Daoy (cell line): ENCODE results near the gene NGLY1. TPM values are rescaled to one million over a fixed set of nuclear protein-coding genes. Genes with fewer than 3 reads are reported as not detected.

Source experiments
- DNase-seq: peaks from one replicate; pipeline ENCODE4 v3.0.0-alpha.2; 2015; ENCODE audit warnings: low read depth
- total RNA-seq: library from RNA; depleted of rRNA; stranded (reverse); fragments of >200 nt; shearing (Covaris generic); gene quantifications from 2 replicates; pipeline ENCODE4 v1.2.3, GENCODE V29; 2014

Gene NGLY1
- total RNA-seq, 1 experiment from 2014 or later, result 27.6 TPM

GRCh38 chr3:25708036-25708435, 75.2 kb downstream of the NGLY1 start:
- no peak for DNase-seq

GRCh38 chr3:25707268-25707926, 75.8 kb downstream of the NGLY1 start:
- DNase-seq, result no peak

GRCh38 chr3:25706213-25706612, 77.0 kb downstream of the NGLY1 start:
- DNase-seq, result no peak

GRCh38 chr3:25697553-25697952, 85.7 kb downstream of the NGLY1 start:
- DNase-seq, result no peak

GRCh38 chr3:25695731-25696420, 87.4 kb downstream of the NGLY1 start:
- no peak for DNase-seq

GRCh38 chr3:25693238-25693637, 90.0 kb downstream of the NGLY1 start:
- DNase-seq, result no peak

GRCh38 chr3:25692341-25692740, 90.9 kb downstream of the NGLY1 start:
- DNase-seq, result no peak

GRCh38 chr3:25690768-25691533, 92.3 kb downstream of the NGLY1 start:
- no peak for DNase-seq

- no peak for DNase-seq
Observed at GRCh38 chr3:25689226-25689625, 94.0 kb downstream of the NGLY1 start.

GRCh38 chr3:25687742-25688141, 95.5 kb downstream of the NGLY1 start:
- DNase-seq, result no peak

GRCh38 chr3:25686766-25687165, 96.5 kb downstream of the NGLY1 start:
- DNase-seq, result no peak

GRCh38 chr3:25683882-25684281, 99.4 kb downstream of the NGLY1 start:
- DNase-seq, result no peak

- DNase-seq, result no peak
Observed at GRCh38 chr3:25683410-25683809, 99.8 kb downstream of the NGLY1 start.

- no peak for DNase-seq
Observed at GRCh38 chr3:25679642-25680302, 103.5 kb downstream of the NGLY1 start.

GRCh38 chr3:25679166-25679565, 104.1 kb downstream of the NGLY1 start:
- no peak for DNase-seq

- DNase-seq, result no peak
Observed at GRCh38 chr3:25678581-25678980, 104.7 kb downstream of the NGLY1 start.

- no peak for DNase-seq
Observed at GRCh38 chr3:25677121-25677520, 106.1 kb downstream of the NGLY1 start.

GRCh38 chr3:25674670-25675069, 108.6 kb downstream of the NGLY1 start:
- DNase-seq, result no peak

- no peak for DNase-seq
Observed at GRCh38 chr3:25673738-25674298, 109.4 kb downstream of the NGLY1 start.
